HG03066 (cell line): ENCODE measurements around the gene TRAPPC3L.

Experiments
- ATAC-seq: cut with Tn5 transposase; IDR thresholded peaks from one replicate; pipeline ENCODE4 v1.9.1; 2021; ENCODE audit warnings: low read depth; ENCODE audit not compliant: unreplicated experiment

TRAPPC3L gene

DNA sequence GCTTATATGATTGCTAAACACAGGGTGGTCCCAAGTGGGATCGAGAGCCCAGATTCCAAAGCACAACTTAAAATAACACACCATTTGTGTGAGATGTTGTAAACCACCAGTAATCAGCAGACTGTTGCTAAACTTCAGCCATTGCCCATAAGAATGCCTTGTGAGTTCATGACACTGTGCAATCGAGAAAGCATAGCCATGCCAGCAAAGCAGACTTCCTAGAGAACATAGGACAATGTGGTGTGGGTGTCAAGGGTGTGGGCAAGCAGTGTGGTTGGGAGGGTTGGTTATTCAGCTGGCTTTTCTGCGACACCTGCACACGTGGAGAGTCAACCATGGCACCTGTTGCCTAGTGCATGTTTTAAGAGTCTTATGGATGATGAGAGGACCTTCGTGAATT, 100.4 kb downstream of the TRAPPC3L start:
- ATAC-seq: no peak
